GM21515 (cell line): ENCODE results near the gene NAV3.
A peak's percentile ranks its signal among the peaks of the same experiment; 100 is the strongest.

ENCODE experiments used
- ATAC-seq: cut with Tn5 transposase; IDR thresholded peaks from one replicate; pipeline ENCODE4 v1.9.1; 2021; ENCODE audit not compliant: unreplicated experiment

Gene NAV3

GRCh38 chr12:77830583-77831351 lies at the start of gene NAV3:
Gene NAV3, plus strand, starts transcription at chr12:77830894. Its CDS starts 568 bp downstream, at chr12:77831462.
- ATAC-seq: no peak

GRCh38 chr12:77782034-77782433 lies 48.7 kb upstream of the NAV3 start:
- no peak for ATAC-seq

- no peak for ATAC-seq
Measured at GRCh38 chr12:77782766-77783165, 47.9 kb upstream of the NAV3 start.

- no peak for ATAC-seq
Measured at GRCh38 chr12:77785211-77785610, 45.5 kb upstream of the NAV3 start.

GRCh38 chr12:77786675-77787074 lies 44.0 kb upstream of the NAV3 start:
- ATAC-seq: no peak

- ATAC-seq: no peak
Measured at GRCh38 chr12:77788231-77789168, 42.2 kb upstream of the NAV3 start.

- no peak for ATAC-seq
Measured at GRCh38 chr12:77795699-77796098, 35.0 kb upstream of the NAV3 start.

- ATAC-seq: no peak
Measured at GRCh38 chr12:77796775-77797174, 33.9 kb upstream of the NAV3 start.

- no peak for ATAC-seq
Measured at GRCh38 chr12:77800501-77800900, 30.2 kb upstream of the NAV3 start.

GRCh38 chr12:77808534-77808933 lies 22.2 kb upstream of the NAV3 start:
- no peak for ATAC-seq

GRCh38 chr12:77813558-77813957 lies 17.1 kb upstream of the NAV3 start:
- ATAC-seq: no peak

- ATAC-seq: no peak
Measured at GRCh38 chr12:77814386-77814785, 16.3 kb upstream of the NAV3 start.

GRCh38 chr12:77816196-77816595 lies 14.5 kb upstream of the NAV3 start:
- ATAC-seq: peak; percentile 89

GRCh38 chr12:77817276-77817675 lies 13.4 kb upstream of the NAV3 start:
- no peak for ATAC-seq

GRCh38 chr12:77818351-77818750 lies 12.3 kb upstream of the NAV3 start:
- no peak for ATAC-seq

- ATAC-seq: no peak
Measured at GRCh38 chr12:77821699-77822203, 8.9 kb upstream of the NAV3 start.

- no peak for ATAC-seq
Measured at GRCh38 chr12:77833329-77833728, 2.6 kb downstream of the NAV3 start.

GRCh38 chr12:77834618-77835017 lies 3.9 kb downstream of the NAV3 start:
- no peak for ATAC-seq

- no peak for ATAC-seq
Measured at GRCh38 chr12:77835969-77836368, 5.3 kb downstream of the NAV3 start.

GRCh38 chr12:77837876-77838291 lies 7.2 kb downstream of the NAV3 start:
- no peak for ATAC-seq

- no peak for ATAC-seq
Measured at GRCh38 chr12:77841521-77841920, 10.8 kb downstream of the NAV3 start.

GRCh38 chr12:77842430-77842829 lies 11.7 kb downstream of the NAV3 start:
- ATAC-seq: no peak
